HEK293 (cell line): ENCODE results near the gene SLC12A8.

Experiments
- CTCF ChIA-PET: fragments of 350-600 bp; formaldehyde crosslinking; extraction: SDS; loops from one replicate; lab custom pipeline; 2021; ENCODE audit warnings: antibody characterized with exemption; lab: Yijun Ruan, JAX
- POLR2A ChIA-PET: fragments of 300-600 bp; formaldehyde crosslinking; extraction: SDS; loops from one replicate; lab custom pipeline; 2020; ENCODE audit warnings: antibody characterized with exemption, inconsistent platforms; lab: Yijun Ruan, JAX
- H3K27ac ChIP-seq: fragments of 200-500 bp; sonication (Bioruptor generic); 2 replicates; pipeline ENCODE4 v1.5.1; 2014; ENCODE audit warnings: low read depth, low read length, control low read depth, inconsistent platforms; ENCODE audit errors: extremely low read depth
- H3K36me3 ChIP-seq, 2 experiments: fragments of 200-500 bp in 1 of 2; sonication (Bioruptor generic) in 1 of 2; 1 replicate in 1 of 2; 2 replicates in 1 of 2; pipeline ENCODE4 v1.5.1; 2014 to 2017; ENCODE audit warnings: inconsistent platforms in 2 of 2, low read length in 2 of 2; ENCODE audit not compliant: control insufficient read depth in 2 of 2, insufficient read depth in 1 of 2
- H3K4me1 ChIP-seq: fragments of 200-500 bp; sonication (Bioruptor generic); 2 replicates; pipeline ENCODE4 v1.5.1; 2014; ENCODE audit warnings: mild to moderate bottlenecking, low read length, inconsistent platforms; ENCODE audit not compliant: control insufficient read depth, insufficient read depth
- H3K4me3 ChIP-seq: 2 replicates; pipeline ENCODE4 v1.5.1; 2011; ENCODE audit warnings: low read depth, mild to moderate bottlenecking, control low read depth, low read length, moderate library complexity
- H3K9me3 ChIP-seq: fragments of 200-500 bp; sonication (Bioruptor generic); 2 replicates; pipeline ENCODE4 v1.5.1; 2014; ENCODE audit warnings: low read depth, low read length, inconsistent platforms; ENCODE audit not compliant: control insufficient read depth, insufficient read depth
- AEBP2 ChIP-seq: fragments of 450-650 bp; formaldehyde crosslinking; IDR thresholded peaks from 2 replicates; pipeline ENCODE4 v1.5.1; 2016; ENCODE audit warnings: missing biosample characterization, missing genetic modification characterization, borderline replicate concordance
- ATF2 ChIP-seq: fragments of 450-650 bp; formaldehyde crosslinking; IDR thresholded peaks from 2 replicates; pipeline ENCODE4 v1.5.1; 2016; ENCODE audit warnings: missing biosample characterization, missing genetic modification characterization, low read depth
- EGR2 ChIP-seq: fragments of 450-650 bp; formaldehyde crosslinking; IDR thresholded peaks from 2 replicates; pipeline ENCODE4 v1.5.1; 2016; ENCODE audit warnings: low read depth, missing biosample characterization, missing genetic modification characterization
- KLF7 ChIP-seq: fragments of 450-650 bp; formaldehyde crosslinking; IDR thresholded peaks from 2 replicates; pipeline ENCODE4 v1.5.1; 2016; ENCODE audit warnings: missing biosample characterization, missing genetic modification characterization, borderline replicate concordance
- OVOL3 ChIP-seq: fragments of 450-650 bp; formaldehyde crosslinking; IDR thresholded peaks from 2 replicates; pipeline ENCODE4 v1.5.1; 2016; ENCODE audit warnings: missing biosample characterization, missing genetic modification characterization
- SCRT2 ChIP-seq: fragments of 450-650 bp; formaldehyde crosslinking; IDR thresholded peaks from 2 replicates; pipeline ENCODE4 v1.5.1; 2016; ENCODE audit warnings: missing biosample characterization, missing genetic modification characterization
- SETDB1 ChIP-seq: IDR thresholded peaks from one replicate; pipeline ENCODE4 v1.6.1; 2017; ENCODE audit warnings: mild to moderate bottlenecking, low read length, moderate library complexity, mixed read lengths; ENCODE audit not compliant: insufficient read length
- YY2 ChIP-seq: fragments of 450-650 bp; formaldehyde crosslinking; IDR thresholded peaks from 2 replicates; pipeline ENCODE4 v1.5.1; 2016; ENCODE audit warnings: missing biosample characterization, missing genetic modification characterization
- ZBTB11 ChIP-seq: fragments of 450-650 bp; formaldehyde crosslinking; conservative IDR thresholded peaks from 2 replicates; pipeline ENCODE4 v1.5.1; 2016; ENCODE audit warnings: low read depth, missing biosample characterization, missing genetic modification characterization
- ZFP3 ChIP-seq: fragments of 450-650 bp; formaldehyde crosslinking; IDR thresholded peaks from 2 replicates; pipeline ENCODE4 v1.5.1; 2016; ENCODE audit warnings: low read depth, missing biosample characterization, missing genetic modification characterization
- ZNF214 ChIP-seq: fragments of 450-650 bp; formaldehyde crosslinking; IDR thresholded peaks from 2 replicates; pipeline ENCODE4 v1.5.1; 2017; ENCODE audit warnings: missing biosample characterization, mild to moderate bottlenecking, missing genetic modification characterization, borderline replicate concordance
- ZNF274 ChIP-seq, 2 experiments: fragments of 200-500 bp in 1 of 2; fragments of 450-650 bp in 1 of 2; sonication (Bioruptor generic) in 1 of 2; formaldehyde crosslinking in 1 of 2; IDR thresholded peaks; 2 replicates each; pipeline versions ENCODE4 v1.5.1 to v1.6.1; 2014 to 2016; ENCODE audit warnings: borderline replicate concordance in 1 of 2, inconsistent platforms in 1 of 2, low read length in 1 of 2, missing biosample characterization in 1 of 2, missing genetic modification characterization in 1 of 2
- ZNF354C ChIP-seq: fragments of 450-650 bp; formaldehyde crosslinking; IDR thresholded peaks from 2 replicates; pipeline ENCODE4 v1.5.1; 2016; ENCODE audit warnings: missing biosample characterization, missing genetic modification characterization, low read depth, borderline replicate concordance
- ZNF398 ChIP-seq: fragments of 450-650 bp; formaldehyde crosslinking; IDR thresholded peaks from 2 replicates; pipeline ENCODE4 v1.5.1; 2017; ENCODE audit warnings: missing biosample characterization, missing genetic modification characterization
- ZNF513 ChIP-seq: fragments of 450-650 bp; IDR thresholded peaks from 2 replicates; pipeline ENCODE4 v1.5.1; 2018; ENCODE audit warnings: missing biosample characterization, missing genetic modification characterization
- ZNF585B ChIP-seq: fragments of 450-650 bp; formaldehyde crosslinking; IDR thresholded peaks from 2 replicates; pipeline ENCODE4 v1.5.1; 2016; ENCODE audit warnings: missing biosample characterization, missing genetic modification characterization
- ZNF654 ChIP-seq: fragments of 450-650 bp; formaldehyde crosslinking; IDR thresholded peaks from 2 replicates; pipeline ENCODE4 v1.5.1; 2016; ENCODE audit warnings: low read depth, missing biosample characterization, missing genetic modification characterization
- ZNF768 ChIP-seq: fragments of 450-650 bp; formaldehyde crosslinking; IDR thresholded peaks from 2 replicates; pipeline ENCODE4 v1.5.1; 2018; ENCODE audit warnings: missing biosample characterization, mild to moderate bottlenecking, missing genetic modification characterization

The SLC12A8 gene

GRCh38 chr3:125239266-125239665 lies 26.7 kb upstream of the SLC12A8 start (continued):
- no peak for TF ChIP-seq ZBTB11 (tag by site-specific recombination)
- TF ChIP-seq ZNF585B (tag by site-specific recombination): no peak
- no peak for TF ChIP-seq AEBP2 (tag by site-specific recombination)

- TF ChIP-seq ZNF654 (tag by site-specific recombination) (no peak), ZFP3 (tag by site-specific recombination) (no peak), SETDB1 (no peak), OVOL3 (tag by site-specific recombination) (no peak), ZNF214 (no peak), SCRT2 (no peak), EGR2 (tag by site-specific recombination) (no peak), ATF2 (tag by site-specific recombination) (no peak)
- TF ChIP-seq, all 188 proteins: peak for 0
- CTCF ChIA-PET: no interaction called here
- no peaks in the 10 kb centered on the region for H3K4me1 ChIP-seq
Measured at GRCh38 chr3:125238759-125239158, 26.2 kb upstream of the SLC12A8 start.

GRCh38 chr3:125236331-125236903 lies 23.9 kb upstream of the SLC12A8 start:
- Histone ChIP-seq H3K4me1 (no peaks in the 10 kb centered on the region), H3K36me3 (peaks cover 0 to 24% of the 10 kb centered on the region in 2 experiments; a peak in 1 of 3 replicates), H3K9me3 (no peaks in the 10 kb centered on the region), H3K27ac (no peak overlapping the region), H3K4me3 (no peak overlapping the region)
- TF ChIP-seq ZNF768 (tag by site-specific recombination) (no peak), YY2 (tag by site-specific recombination) (no peak), SETDB1 (no peak), ZNF274 (IDR thresholded peaks at IDR 0.05; ENCODE audit: low read length) (no peak), ZNF274 (tag by site-specific recombination; IDR thresholded peaks at IDR 0.05; ENCODE audit: borderline replicate concordance) (no peak), ZNF513 (tag by site-specific recombination) (no peak), ZNF354C (tag by site-specific recombination) (no peak), ZNF214 (no peak), ZNF398 (tag by site-specific recombination) (no peak), KLF7 (tag by site-specific recombination) (no peak)
- POLR2A ChIA-PET: no interaction called here
- CTCF ChIA-PET: interaction anchor here (0.6 kb wide), 1 partner anchor 201 kb away, joined by 3 read pairs; no protein-coding TSS in a partner anchor

More at GRCh38 chr3:125238759-125239158, 26.2 kb upstream of the SLC12A8 start:
- Histone ChIP-seq H3K36me3 (peaks cover 0 to 3% of the 10 kb centered on the region in 2 experiments; a peak in 1 of 3 replicates), H3K4me3 (no peak overlapping the region), H3K27ac (no peak overlapping the region), H3K9me3 (no peaks in the 10 kb centered on the region)
- POLR2A ChIA-PET: no interaction called here
